GM18499 (cell line): ENCODE measurements around the gene CACNA1S.

ENCODE experiments used
- ATAC-seq: cut with Tn5 transposase; IDR thresholded peaks from one replicate; pipeline ENCODE4 v1.9.1; 2021; ENCODE audit warnings: moderate number of reproducible peaks; ENCODE audit not compliant: insufficient read depth, unreplicated experiment

The CACNA1S gene

DNA sequence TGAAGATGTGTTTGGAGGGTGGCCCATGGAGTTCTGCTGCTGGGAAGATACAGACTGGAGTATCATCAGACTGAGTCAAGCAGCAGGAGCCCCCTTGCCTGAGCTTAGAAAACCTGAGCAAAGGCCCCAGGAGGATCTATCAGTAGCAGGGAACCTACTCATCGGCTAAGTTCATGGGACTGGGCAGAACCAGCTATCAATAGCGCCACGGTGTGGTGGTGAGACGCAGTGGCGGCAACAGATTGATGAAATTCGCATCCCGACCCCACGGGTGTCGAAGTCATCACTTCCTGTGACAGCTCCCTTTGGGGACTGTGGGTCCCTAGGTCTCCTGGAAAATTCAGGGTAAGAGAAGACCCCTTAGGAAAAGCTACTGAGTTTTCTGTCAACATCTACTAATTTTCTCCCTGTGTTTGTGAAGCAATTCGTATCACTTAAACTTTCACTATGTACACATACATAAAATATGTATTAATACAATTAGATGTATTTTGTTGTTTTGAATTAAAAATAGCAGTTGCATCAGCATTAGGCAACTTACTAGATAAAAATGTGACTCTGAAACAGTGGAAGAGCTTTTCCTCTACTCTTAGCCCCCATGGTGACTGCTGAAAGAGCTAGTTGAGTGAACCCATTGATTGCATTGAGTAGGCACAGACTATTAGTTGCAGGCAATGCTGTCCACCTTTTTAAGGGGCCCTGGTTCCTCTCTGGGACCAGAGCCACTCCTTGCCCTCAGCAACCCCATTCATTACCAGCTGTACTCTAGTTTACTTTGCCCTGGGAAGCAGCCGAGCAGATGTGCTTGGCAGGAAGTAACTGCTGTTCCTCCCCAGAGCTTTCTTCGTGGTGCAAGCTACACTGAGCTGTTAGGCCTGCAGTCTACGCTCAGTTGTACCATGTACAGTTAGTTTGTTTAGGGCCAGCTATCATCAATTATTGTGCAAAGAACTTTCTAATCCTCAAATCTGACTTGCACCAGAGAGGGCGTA, 7.3 kb upstream of the CACNA1S start:
- no peak for ATAC-seq

- ATAC-seq, result no peak
Measured at GRCh38 chr1:201116091-201116490, 3.9 kb upstream of the CACNA1S start.

DNA sequence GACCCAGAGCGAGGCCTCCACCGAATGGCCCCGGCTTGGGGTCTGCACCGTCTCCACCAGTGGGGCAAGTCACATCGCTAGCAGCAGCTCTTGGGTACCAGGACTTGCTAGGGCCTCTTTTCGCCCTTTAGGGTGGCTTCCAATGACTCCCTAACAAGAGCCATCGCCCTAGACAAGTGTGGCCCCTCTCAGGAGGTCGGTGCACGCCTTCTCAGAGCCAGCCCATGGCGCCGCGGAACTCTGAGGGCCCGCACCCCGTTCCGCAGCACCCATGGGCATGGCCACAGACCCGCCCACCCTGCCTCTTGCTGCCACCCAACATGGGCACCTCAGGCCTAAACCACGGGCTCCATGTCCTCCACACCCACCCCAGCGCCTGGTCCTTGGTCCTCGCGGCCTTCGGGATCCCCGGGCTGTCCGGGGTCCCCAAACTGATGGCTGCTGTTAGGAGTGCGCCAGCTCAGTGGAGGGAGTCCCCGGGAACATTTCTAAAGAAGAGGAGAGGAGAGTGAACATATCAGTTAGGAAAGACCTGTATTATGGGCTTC, 3.2 kb upstream of the CACNA1S start:
- ATAC-seq, result no peak

DNA sequence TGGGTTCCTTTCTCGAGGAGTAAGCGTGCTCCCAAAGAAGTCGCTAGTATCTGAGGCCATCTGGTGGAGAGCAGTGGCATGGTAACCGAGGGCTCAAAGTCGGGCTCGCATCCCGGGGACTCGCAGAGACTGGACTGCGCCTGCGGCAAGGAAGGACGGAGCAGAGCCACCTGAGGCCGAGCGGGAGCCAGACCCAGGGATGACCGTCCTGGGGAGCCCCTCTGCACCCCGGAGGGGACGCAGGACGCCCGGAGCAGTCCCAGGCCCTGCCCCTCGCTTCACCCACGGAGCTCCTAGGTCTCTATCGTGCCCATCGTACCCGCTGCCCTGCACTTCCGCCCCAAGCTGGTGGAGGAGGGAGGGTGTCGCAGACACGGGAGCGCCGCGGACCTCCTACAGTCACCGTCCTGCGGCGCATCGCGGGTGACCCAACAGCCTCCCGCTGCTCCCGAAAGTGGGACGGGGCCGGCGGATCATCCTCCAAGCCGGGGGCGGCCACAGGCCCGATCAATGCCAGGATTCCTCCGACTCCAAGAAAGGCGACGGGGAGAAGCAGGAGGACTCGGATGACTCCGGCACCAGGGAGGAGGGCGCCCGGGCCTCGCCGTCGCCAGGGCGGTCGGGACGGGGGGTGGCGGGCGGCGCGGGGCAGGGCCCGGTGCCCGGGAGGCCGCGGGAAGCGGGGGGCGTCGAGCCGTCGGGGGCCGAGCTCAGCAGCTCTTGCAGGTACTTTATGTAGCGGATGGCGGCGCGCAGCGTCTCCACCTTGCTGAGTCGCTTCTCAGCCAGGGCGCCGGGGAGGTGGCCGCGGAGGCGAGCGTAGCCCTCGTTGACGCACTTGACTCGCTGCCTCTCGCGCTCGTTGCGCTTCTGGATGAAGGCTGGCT, 2.3 kb upstream of the CACNA1S start:
- peak; percentile 65 for ATAC-seq

DNA sequence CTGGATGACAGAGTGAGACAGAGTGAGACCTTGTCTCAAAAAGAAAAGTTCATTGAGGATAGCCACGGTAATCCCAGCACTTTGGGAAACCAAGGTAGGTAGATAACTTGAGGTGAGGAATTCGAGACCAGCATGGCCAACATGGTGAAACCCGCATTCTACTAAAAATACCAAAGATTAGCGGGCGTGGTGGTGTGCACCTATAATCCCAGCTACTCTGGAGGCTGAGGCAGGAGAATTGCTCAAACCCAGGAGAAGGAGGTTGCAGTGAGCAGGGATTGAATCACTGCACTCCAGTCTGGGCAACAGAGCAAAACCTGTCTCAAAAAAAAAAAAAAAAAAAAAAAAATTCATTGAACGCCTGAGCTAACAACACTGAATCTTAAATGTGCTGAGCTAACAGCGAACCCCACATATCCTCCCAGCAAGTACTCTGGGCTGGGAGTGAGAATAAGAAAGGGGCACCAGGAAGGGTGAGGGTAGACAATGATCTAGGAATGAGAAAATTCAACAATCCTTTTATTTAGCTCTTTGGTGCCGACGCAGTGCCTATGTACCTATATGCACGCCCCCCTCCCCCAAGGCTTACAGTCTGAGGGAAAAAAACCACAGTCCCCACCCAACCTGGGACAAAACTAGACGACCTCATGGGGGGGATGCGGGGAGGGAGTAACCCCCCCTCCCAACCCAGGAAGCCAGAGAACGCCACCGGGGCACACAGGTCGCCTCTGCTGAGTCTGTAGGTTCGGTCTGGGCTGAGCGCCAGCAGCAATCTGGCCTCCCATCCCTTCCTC, 1.4 kb upstream of the CACNA1S start:
- no peak for ATAC-seq

DNA sequence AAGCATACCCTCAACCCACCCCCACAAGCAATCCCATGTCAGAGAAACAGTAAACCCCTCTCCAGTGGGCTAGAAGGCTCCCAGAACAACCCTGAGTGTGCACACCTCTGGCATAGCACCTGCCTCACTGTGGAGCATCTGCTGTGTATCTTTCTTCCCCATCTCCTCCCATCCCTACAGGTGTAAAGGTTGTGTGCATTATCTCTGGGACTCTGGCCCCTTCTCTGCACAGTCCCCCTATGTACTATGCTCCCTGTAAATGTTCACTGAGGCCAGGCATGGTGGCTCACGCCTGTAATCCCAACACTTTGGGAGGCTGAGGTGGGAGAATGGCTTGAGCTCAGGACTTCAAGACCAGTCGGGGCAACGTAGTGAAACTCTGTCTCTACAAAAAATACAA, 700 bp upstream of the CACNA1S start:
- no peak for ATAC-seq

DNA sequence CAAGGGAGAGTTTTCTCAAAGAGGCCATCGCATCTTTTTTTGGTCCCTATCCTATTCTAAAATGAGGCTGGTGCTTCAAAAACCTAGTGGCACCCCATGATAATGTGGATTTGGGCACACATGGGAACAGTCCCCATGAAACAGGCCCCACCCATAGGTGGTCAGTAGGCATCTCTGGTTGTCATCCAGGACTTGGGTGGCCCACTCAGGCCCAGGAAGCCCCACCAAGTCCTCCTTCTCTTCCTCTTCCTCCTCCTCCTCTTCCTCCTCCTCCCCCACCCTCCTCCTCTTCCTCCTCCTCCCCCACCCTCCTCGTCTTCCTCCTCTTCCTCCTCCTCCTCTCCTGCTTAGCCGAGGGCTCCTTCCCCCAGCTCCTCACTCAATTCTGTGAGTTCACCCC, 554 bp downstream of the CACNA1S start:
- ATAC-seq, result no peak

DNA sequence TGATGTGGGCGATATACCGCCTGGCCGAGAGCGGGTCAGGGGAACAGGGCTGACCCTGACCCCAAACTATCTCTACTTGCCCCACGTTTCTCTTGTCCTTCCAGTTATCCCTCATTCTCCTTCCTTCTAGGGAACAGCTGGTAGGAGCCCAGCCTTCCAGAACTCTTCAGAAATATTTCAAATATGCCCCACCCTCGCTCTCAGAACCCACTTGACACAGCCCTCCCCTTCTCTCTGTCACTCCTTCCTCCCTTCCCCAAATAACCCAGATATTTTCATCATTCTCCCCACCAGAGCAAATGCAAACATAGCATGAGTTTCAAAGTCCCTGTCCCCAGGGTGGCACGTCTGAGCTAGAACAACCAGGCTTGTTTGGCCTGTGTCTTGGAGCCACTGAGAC, 1.1 kb downstream of the CACNA1S start:
- no peak for ATAC-seq

GRCh38 chr1:201110616-201111015, 1.6 kb downstream of the CACNA1S start:
- ATAC-seq, result no peak

DNA sequence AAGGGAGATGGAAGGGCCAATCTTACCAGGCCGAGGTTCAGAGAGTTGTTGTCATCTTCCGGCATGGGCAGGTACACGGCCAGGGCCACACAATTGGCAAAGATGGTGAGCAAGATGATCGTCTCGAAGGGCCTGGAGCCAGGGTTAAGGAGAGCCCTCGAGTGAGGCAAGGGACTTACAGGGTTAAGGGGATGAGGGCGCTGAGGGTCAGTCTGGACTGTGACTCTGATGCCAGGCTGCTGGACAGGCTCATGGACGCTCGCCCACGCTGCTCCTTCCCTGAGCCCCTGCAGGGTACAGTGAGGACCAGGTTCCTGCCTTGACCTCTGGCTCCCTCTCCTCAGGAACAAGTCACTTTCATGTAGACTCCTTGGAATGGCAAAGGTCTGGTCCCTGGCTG, 2.1 kb downstream of the CACNA1S start:
- ATAC-seq, result no peak

- no peak for ATAC-seq
Measured at GRCh38 chr1:201109651-201110050, 2.6 kb downstream of the CACNA1S start.

GRCh38 chr1:201108614-201109013, 3.6 kb downstream of the CACNA1S start:
- ATAC-seq, result no peak

- no peak for ATAC-seq
Measured at GRCh38 chr1:201105688-201106087, 6.5 kb downstream of the CACNA1S start.

GRCh38 chr1:201104141-201104540, 8.1 kb downstream of the CACNA1S start:
- no peak for ATAC-seq

DNA sequence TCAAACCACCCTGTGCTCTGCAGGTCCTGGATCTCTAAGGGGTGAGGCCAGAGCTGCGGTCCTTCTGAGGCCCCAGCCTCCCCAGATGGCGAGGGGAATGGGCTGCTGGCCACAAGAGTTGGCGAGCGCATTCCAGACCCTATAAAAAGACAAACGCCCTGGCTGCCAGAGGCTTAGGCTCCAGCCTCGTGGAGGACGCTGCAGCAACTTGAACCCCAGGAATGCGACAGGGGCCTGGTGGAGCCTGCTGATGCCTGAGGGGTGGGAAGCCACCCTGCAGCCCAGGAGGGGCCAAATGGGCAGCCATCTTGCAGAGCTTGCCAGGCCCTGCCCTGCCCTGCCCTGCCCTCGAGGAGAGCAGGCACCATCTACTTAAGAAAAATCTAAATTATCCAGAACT, 8.6 kb downstream of the CACNA1S start:
- ATAC-seq, result no peak

GRCh38 chr1:201100169-201100930, 11.9 kb downstream of the CACNA1S start:
- ATAC-seq, result no peak

DNA sequence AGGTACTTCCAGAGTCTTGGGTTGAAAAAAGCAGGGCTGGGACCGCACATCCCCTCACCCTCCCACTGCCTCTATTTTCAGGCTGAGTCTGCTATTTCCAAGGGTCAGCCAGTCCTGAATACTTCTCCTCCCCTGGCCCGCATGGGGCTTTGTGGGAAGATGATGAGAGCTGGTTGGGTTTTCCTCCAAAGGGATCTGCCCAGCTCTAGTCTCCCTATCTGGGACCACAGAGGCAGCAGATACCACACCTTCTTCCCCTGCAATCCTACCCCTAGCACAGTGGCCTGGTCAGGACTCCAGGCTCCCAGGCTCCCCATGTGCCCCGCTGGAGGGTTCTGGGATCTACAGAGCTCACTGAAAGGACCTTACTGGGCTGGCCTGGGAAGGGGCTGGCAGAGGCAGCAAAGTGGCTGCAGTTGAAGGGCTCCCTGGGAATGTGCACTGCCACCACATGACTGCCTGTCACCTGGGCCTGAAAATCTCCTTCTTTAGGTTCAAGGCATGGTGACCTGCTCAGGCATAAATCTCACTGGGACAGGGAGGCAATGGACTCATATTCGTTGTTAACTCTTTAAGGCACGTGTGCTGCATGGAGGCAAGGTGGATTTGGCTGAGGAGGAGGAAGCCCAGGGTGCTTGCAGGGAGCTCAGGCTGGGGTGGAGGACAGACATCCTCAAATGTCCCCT, 13.1 kb downstream of the CACNA1S start:
- ATAC-seq, result no peak

DNA sequence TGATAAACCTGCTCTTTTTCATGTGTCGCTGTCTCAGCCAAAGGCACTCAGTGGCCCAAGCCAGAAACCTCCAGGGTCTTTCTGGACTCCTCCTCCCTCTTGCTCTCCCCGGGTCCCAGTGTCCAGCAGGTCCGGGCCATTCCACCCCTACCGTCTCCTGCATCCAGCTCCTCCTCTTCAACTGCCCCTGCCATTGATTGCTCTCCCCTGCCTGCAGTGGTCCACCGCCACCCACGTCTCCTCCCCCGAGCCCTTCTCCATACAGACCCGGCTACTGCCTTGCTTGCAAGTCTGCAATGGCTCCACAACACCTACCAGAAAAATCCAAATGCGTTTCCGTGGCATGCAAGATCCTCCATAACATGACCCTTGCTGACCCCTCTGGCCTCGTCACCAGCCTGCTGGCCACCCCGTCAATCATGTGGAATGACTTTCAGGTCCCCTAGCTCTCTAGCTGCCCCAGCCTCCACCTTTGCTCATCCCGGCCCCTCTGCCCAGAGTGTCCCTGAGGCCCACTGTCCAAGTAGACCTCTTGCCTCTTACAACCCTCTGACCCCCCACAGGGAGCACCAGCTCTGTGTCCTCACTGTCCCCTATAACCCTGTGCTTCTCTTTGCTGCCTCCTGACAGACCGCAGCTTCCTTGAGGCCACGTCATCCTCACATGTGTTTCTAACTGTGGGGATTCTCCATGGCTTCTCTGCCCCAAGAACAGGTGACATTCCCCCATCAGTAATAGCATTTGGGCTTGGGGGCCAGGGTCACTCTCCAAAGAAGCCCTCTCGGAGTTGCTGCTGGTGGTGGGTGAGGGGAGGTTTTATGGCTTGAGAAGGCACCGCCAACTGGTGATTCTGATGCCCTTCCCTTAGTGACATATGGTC, 15.0 kb downstream of the CACNA1S start:
- no peak for ATAC-seq
